Pulmonary artery endothelial cell (primary cell): ENCODE data around the gene ZNF438. TPM values are rescaled to one million over a fixed set of nuclear protein-coding genes. Genes with fewer than 3 reads are reported as not detected.

Experiments used
- DNase-seq: peaks from one replicate; pipeline ENCODE4 v3.0.0-alpha.2; 2011; ENCODE audit warnings: low read depth, low spot score
- total RNA-seq: library from RNA; depleted of rRNA; stranded (reverse); fragments of >200 nt; gene quantifications from 2 replicates; pipeline ENCODE4 v1.2.3, GENCODE V29; 2014

The ZNF438 gene
- total RNA-seq, 1 donor from 2014 or later, result 4.8 TPM

DNA sequence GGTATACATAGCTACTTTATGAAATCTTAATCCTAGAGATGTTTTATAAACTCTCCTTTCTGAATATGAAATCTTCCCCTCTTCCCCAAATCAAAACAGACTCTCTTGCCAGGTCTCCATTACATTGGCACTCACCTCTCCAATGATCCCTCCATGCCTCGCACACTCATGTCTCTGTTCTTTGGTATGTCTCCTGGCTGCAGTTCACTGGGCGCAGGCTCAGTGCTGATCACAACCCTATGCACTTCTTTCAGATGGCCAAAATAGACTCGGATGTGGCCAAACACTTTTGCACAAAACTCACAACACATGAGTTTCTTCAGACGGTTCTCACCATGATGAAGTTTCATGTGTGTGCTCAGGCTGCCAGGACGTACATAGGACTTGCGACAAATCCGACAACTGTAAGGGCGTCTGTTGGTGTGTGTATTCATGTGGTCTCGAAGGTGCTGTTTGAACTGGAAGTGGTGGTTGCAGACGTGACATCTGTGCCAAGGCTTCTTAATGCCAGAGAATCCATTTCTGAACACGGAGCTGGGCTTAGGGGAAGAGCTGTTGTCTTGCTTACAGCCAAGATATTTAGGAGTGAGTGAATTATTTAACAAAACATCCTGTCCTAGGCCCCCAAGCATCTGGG is 183.2 kb downstream of the ZNF438 start:
- DNase-seq, result no peak

DNA sequence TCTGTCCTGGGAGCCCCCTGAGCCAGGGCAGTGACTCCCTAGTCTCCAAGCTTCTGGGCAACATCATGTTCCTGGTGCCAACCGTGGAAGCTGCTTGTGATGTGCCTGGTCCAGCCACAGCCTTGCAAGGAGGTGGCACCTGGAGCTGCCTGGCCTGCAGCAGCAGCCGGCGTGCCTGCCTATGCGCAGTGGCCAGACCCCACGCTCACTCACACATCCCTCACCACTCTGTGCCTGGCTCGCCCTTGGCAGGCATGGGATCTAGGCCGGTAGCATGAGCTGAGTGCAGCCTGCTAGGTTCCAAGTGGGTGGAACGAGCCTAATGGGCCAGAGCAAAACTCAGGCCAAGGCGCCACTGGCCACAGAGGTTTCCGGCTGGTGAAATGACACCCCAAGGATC is 184.0 kb downstream of the ZNF438 start:
- DNase-seq, result no peak

DNA sequence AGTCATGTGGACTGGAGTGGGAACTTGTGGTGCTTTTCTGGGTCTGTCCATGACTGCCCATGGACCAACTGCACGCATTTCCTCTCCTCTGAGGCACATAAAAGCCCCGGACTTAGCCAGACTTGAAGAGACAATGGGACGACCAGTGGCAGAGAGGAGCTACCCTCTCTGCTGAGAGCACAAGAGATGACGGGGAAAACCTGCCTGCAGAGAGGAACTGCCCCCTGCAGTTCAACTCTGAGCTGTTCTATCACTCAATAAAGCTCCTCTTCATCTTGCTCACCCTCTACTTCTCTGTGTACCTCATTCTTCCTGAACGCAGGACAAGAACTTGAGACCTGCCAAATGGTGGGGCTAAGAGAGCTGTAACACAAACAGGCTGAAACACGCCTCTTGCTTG is 184.5 kb downstream of the ZNF438 start:
- DNase-seq, result no peak

DNA sequence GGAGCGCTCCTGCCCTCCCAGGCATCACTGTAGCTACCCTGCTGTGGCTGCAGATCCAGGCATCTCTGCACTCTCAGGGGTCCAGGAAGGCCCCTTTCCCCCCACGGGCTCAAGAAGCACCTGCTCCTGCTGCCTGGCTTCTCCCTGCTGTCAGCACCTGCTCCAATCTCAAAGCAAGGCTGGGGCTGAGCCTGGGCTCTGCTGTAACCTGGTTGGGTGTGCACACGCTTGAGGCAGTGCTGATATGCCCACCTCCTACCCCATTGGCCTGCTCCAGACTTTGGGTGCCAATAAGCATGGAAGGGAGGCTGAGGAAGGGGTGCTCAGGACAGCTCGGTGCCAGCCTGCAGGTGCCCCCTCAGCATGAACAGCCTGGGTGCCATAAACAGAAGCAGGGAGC is 185.0 kb downstream of the ZNF438 start:
- no peak for DNase-seq

DNA sequence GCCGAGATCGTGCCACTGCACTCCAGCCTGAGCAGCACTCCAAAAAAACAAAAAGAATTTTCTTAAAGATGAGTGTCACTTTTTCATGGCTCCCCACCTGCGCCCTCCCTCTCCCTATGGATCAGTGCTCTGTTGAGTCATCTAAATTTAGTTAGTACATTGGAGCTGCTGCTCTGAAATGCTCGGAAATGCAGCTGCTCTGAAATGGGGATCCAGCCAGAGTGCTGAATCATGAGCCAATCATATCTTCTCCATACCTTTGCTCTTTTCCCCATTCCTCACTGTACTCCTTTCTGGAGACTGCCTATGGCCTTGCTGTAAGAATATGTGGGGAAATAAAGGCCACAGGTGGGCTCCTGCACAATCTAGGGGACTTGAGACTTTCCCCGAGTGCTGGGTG is 188.8 kb downstream of the ZNF438 start:
- DNase-seq, result no peak

DNA sequence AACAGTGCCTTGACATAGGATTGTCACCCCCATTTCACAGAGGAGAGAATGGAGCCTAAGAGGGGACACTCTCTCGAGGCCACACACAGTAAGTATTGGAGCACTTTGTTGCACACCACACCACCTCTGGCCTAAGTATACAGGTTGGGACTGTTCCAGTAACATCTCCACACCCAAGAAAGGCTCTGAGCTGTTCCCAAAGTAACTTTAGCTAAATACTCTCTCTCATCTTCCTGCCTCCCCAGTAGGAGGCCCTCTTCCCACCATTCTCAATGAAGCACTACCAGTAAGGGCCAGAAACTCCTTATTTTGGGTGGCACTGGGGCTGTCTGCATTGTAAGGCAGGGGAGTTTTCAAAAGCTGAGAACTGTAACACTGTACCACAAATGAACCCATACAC is 189.5 kb downstream of the ZNF438 start:
- no peak for DNase-seq

DNA sequence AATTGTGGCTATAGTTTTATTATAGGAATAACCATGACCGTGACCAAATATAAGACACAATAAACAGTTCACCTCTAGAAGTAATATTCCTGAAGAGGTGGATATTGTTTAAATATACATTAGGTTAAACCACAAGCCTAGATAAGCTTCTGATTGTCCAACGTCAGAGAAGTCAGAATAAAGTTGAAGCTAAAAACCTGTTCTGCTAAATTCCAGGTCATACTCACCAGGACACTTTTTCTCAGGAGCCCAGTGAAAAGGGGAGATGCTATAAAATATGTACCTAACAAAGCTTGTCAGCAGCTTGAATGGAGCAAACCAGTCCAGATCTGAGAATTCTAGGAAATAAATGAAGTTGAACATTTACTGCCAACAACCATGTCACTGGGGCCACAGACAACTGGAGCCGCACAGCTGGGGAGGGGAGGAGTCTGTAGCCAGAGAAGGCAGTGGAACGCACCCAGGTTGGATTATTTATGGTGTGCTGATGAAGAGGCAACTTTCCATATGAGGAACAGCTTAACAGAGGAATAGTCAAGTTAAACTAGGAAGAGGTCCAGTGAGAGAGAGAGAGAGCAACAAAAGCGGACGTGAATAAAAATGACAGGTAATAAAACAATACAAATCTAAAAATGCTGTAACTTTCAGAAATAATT is 191.1 kb downstream of the ZNF438 start:
- DNase-seq, result no peak

DNA sequence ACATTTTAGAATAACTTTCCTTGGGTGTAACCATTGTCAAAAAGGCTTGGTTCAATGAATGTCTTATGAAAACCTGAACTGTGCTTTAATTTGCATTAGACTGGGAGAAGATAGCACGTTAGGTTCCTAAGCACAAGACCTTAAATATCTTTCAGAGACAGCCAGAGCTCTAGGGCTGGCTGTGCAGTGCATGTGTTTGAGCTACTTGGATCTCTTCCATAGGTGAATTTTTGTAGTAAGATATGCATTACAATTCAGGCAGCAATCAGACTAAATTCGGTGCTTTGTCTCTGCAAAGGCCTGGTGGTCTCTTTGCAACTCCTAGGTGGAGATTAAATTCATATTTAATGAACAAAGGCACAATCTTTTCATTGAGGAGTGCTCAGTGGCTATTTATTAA is 192.0 kb downstream of the ZNF438 start:
- DNase-seq, result no peak

DNA sequence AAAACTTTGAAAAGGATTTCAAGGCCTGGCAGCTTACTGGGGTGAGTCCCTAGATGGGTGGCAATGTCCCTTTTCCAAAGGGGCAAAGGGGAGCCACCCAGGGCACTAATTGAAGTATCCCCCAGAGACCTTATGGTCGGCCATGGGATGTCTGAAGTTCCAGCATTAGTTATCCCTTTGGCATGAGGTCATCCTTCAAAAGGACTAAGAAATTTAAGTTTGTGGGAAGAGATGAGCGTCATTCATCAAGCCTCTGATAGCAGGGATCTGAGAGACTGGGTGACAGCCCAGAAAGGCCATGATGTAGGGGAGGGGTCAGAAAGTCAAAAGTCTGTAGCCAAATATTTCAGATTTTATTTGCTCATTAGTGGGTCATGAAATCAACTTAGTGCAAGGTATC is 195.3 kb downstream of the ZNF438 start:
- no peak for DNase-seq

DNA sequence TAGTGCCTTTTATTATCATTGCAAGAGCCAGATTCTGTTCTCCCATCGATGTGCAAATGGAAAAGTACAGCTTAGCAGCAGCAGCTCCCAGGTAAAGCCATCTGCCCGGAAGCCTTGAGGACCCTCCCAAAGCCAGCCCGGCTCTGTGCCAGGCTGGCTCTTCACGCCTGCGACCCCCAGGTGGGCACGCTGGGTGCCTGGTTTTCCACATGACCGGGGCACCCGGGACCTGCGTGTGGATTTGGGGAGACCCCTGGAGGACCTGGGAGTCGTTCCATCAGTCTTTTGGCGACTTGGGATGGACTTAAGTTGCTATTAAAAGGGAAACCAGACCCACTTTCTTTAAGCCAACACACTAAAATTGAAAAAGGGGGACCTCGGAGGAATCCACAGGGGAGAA is 196.5 kb downstream of the ZNF438 start:
- DNase-seq, result no peak

DNA sequence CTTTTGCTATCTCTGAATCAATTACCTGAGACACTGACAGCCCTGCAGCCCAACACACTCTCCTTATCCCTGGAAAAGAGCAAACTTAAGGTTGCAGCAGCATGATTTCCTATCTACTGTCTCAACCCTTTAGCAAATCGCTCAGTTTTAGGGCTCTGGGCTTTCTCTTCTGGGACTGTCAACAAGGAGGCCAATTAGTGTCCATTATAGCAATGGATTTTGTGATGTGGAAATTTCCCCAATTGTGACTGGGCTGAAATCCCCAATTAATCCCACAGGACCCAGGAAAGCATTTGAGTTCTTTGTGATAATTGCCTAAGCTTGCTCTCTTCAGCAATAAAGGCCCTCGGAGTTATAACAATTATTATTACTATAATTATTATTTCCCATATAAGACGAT is 197.0 kb downstream of the ZNF438 start:
- no peak for DNase-seq

DNA sequence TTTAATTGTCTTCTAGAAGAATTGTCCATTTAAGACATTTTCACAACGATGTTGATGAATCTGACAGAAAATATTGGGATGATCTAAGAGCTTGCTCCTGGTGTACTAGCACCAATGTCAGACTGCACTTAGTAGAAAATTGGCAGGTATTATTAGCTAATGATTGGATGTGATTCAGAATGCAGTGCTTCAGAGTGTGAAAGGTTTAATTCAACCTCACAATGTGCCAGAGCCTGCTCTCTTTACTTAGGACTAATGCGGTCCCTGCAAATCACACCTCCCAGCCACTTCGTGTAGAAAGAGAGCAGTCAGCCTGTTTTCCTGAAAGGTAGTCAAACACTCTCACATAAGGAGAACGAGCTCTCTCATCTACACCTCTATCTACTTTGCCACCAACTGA is 197.5 kb downstream of the ZNF438 start:
- no peak for DNase-seq

DNA sequence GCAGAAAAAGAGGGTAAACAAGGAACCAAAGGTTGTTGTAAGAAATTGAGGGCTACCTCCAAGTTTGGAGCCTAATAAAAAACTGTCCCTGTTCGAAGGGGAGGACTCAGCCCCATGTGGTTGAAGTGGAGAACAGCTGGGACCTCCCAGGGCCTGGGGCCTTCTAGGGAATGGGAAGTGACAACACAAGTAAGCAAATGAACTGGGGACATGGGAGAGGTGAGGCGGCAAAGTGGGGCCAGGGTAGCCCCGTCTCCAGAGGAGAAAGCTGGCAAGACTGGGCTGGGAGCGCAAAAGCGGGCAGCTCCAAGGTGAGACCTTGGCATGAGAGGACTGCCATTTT is 198.1 kb downstream of the ZNF438 start:
- no peak for DNase-seq

DNA sequence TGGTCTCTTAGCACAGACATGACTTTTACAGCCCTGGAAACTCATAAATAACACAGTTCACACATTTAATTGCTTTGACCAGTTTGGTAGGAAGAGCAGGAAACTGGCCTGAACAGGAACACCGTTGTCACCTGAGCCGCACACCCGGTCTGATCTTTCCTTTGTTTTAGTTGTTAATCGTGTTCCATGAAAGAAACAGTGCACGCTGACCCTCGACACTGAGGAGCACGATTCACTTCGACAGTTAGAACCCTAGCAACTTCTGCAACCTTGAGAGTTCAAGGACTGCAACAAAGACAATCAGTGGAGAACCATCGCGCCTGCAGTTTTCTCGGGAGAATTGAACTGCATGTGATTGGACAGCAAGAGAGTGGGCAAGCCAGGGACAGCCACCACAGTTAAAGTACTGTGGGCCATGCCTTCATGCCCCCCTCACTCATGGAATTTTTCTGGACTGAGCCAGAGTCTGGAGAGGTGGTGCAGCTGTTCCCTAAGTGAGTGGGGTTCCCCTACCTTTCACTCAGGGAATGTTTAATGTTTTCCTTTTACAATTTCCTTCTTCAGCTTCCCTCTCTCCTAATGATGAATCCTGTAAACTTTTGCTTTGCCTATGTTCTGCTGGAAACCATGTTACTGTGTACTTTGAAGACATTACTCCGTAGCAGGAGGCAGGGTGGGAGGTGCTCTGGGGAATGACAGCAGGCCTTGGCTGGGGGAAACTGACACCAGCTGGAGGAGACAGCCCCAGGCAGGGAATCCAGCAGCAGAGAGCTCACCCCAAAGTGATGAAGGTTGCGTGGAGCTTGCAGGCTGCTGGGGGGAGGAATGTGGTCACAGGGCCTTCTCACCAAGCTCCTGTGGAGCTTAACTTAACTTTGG is 198.7 kb downstream of the ZNF438 start:
- DNase-seq, result no peak

DNA sequence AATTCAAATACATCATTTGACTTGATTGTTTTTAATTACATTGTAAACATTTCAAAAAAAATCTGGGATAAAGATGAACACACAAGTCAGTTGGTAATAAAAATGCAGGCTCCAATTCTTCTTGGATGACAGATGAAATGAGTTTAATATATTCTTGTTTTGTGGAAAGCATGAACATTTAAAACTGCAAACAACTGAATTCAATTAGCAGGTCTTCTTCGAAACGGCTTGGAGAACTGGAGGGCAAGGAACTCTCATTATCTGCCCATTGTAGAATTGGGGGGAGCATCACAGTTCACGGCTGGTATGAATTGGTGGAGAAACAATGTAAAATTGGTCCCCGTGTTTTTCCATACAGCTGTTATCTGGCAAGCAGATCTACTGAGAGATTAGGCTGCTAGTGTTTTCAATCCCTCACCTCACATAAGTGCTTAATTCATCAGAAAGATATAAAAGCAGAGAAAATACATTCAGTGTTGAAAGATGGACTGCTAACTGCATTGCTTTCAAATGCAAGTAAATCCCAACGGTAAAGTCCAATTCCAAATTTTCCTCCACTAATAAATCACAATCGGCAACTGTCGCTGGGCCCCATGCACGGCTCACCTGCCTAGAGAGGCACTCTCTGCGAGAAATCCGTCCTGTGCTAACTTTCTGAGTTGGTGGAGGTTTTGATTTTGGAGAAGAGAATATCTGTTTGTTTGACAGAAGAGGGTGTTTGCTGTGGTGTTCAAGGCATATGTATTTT is 199.5 kb downstream of the ZNF438 start:
- DNase-seq, result no peak

DNA sequence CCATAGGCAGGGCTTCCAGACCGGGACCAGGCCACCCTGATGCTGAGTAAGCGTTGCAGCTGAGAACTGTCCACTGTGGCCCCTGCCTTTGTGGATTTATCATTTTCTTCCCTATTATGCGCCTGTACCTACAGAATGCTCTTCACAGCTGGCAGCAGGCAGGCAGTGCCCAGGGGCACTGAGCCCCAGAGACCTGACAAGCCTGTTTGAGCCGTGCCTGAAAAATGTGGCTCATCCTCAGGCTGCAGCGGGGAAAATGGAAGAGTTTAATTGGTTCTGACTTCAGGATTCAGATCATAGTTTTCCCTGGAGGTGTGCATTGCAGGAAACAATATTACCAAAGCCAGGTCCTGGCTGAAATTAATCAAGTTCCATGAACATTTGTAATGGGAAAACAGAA is 200.2 kb downstream of the ZNF438 start:
- DNase-seq, result no peak

DNA sequence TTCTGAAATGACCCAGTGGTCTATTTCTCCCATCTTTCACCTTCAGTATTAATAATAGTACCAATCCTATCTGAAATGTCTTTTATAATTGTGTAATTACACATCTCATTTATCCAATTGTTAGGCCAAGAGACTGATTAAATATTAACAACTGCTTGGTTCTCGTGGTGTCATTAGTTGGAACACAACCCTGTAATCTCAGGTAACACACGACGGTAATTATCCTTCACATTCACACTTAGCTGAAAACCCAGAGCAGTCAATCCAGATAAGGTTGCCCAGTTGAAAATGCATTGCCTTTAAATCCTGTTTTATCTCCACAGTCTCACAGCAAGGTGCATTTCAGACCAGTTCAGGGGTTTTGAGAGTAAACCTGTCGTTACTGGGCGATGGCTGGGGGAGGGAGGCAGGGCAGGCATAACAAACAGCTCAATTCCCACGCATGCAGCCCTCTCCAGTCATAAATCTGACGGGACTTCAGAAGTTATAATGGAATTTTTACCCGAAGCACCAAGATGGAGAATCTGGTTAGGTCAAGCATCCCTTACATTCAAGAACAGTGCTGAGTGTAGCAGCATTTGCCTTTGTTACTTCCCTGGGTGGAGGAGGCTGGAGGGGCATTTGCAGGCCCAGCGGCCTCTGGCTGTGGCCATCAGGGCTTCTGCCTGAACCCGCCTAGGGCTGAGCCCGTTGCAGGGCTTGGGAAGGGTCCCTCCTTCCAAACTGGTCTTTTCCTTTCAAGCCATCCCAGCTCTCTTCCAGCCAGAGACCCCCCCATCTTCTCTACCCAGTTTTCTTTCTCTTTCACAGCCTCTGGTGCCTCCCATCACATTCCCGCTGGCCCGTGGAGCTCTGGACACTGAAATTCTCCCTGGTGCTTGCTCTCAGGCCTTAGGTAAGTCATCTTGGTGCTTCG is 201.1 kb downstream of the ZNF438 start:
- no peak for DNase-seq

DNA sequence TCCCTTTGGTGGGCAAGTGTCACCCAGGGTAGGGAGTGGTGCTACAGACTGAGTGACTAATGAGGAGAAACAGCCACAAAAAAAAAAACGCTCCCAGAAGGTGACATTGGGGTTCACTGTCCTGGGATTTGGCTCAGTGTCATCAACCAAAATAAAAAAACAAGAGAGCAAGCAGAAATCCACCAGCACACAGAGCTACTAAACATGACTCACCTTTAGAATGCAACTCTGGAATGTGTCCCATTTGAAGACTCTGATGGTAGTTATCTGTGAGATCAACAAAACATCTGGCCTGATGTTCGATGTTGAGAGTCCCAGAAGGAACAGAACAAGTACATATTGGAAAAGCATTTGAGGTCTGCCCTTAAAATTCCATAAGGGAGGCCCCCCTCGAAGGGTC is 201.8 kb downstream of the ZNF438 start:
- DNase-seq, result no peak

DNA sequence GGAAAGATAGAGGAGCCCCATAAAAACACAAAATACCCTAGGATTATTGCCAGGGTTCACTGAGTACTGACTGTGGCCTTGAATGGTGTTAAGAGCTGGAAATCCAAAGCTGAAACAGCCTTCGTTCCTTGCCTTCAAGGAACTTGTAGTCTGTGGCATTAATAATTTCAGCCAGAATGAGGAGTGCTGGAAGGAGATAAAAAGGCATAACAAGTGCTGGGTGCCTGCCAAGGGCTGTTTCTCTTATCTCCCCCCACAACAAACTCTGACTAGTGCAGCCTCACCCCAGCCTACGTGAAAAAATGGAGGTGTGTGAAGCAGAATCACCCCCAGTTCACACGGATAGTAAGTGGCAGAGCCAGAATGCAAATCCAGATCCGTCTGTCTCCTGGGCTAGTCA is 203.0 kb downstream of the ZNF438 start:
- DNase-seq, result no peak

DNA sequence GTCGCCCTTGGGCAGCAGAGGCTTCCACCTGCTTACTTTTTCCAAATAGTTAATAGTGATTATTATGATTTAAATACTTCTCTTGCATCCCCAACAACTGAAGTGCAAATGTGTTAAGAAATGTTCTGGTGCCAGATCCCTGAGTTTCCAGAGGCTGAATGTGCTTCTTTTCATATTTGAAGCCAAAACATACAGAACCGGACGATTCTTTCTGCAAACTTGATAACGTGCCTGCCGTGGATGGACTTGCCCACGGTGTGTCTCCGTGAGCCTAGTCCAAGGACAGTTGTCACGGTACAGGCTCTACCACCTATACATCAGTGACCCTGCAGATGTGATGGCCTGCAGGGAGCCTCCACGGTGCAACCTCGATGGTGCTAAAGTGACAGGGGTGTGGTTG is 203.5 kb downstream of the ZNF438 start:
- no peak for DNase-seq

DNA sequence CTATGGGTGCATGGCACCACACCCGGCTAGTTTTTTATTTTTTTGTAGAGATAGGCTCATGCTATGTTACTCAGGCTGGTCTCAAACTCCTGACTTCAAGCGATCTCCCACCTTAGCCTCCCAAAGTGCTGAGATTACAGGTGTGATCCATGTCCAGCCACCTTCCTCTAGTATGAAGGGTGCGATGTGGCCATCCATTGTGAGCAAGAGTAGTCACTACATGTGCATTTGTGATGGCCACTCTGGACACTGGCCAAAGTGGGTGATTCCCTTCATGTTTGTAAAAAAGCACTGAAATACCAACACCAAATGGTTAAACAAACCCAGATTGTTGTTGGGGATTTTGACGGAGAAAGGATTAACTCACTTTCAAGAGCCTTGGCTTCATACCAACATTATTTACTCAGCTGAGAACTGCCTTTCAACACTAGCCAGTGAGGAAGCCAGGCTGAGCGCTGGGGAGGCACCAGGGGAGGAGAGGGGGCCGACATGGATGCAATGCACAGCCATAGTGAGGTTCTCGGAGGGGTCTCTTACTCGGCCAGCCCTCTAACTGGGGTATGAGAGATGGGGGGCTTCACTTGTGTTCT is 204.0 kb downstream of the ZNF438 start:
- DNase-seq, result no peak
